Calu3 (cell line): Measurements from ENCODE around the gene NREP. TPM values are rescaled to one million over a fixed set of nuclear protein-coding genes. Genes with fewer than 3 reads are reported as not detected.

Experiments used
- BruUV-seq: library from RNA; stranded (reverse); fragments of 400-500 nt; replicated peaks from 2 replicates; lab custom pipeline; 2021; lab: Mats Ljungman, UMichigan
- CTCF ChIA-PET: fragments of 300-600 bp; sonication (Branson Sonifier 250); formaldehyde crosslinking; loops from one replicate; lab custom pipeline; 2022; ENCODE audit warnings: antibody characterized with exemption; lab: Charles Lee
- DNase-seq: peaks from one replicate; pipeline ENCODE4 v3.0.0; 2022
- H3K27ac Mint-ChIP-seq: one replicate; pipeline ENCODE4 v1.8.0; 2022; ENCODE audit warnings: mixed read lengths; ENCODE audit not compliant: unreplicated experiment
- H3K27me3 Mint-ChIP-seq: one replicate; pipeline ENCODE4 v1.8.0; 2022; ENCODE audit warnings: mixed read lengths; ENCODE audit not compliant: unreplicated experiment
- H3K36me3 Mint-ChIP-seq: one replicate; pipeline ENCODE4 v1.8.0; 2022; ENCODE audit warnings: mild to moderate bottlenecking, moderate library complexity, mixed read lengths; ENCODE audit not compliant: insufficient read depth, unreplicated experiment
- H3K4me1 Mint-ChIP-seq: one replicate; pipeline ENCODE4 v1.8.0; 2022; ENCODE audit warnings: mild to moderate bottlenecking, low read depth, mixed read lengths; ENCODE audit not compliant: unreplicated experiment
- H3K4me3 Mint-ChIP-seq: one replicate; pipeline ENCODE4 v1.8.0; 2022; ENCODE audit warnings: mild to moderate bottlenecking, low read depth, moderate library complexity, mixed read lengths; ENCODE audit not compliant: unreplicated experiment
- H3K9me3 Mint-ChIP-seq: one replicate; pipeline ENCODE4 v1.8.0; 2022; ENCODE audit warnings: low read depth, mixed read lengths; ENCODE audit not compliant: unreplicated experiment
- intact Hi-C: fragments of 100-400 bp; cut with micrococcal nuclease; formaldehyde crosslinking; loops from one replicate; pipeline ENCODE4 v1.10.0; 2022; ENCODE audit not compliant: unreplicated experiment
- total RNA-seq: library from RNA; stranded (reverse); gene quantifications from 2 replicates; pipeline ENCODE4 v1.2.3, GENCODE V29; 2022
- TF ChIP-seq, protein P1 (sequence below): fragments of 200-600 bp; IDR thresholded peaks from one replicate; pipeline ENCODE4 v1.8.0; 2022; ENCODE audit warnings: antibody characterized with exemption; ENCODE audit not compliant: unreplicated experiment

Gene NREP
- total RNA-seq, 1 experiment from 2014 or later = 24.6 TPM

DNA sequence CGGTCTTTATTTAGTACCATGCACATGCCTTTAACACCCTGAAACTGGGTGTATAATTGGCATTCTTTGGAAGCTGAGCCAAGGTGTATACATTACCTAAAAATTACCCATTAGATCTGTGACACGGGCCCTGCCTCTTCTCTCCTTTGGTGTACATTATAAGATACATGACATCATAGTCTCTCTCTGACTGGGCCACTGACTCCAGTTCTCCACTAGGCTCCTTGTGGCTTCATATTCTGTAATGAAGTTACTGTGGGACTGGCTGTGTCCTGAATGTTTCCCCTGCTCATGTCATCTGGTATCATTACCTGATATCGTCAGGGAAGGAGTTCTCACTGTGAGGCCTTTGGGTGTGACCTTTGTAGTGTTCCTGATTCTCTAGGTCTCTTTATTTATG lies 65.5 kb downstream of the NREP start:
- Mint-ChIP-seq H3K36me3 (no peaks in the 10 kb centered on the region), H3K4me1 (no peaks in the 10 kb centered on the region), H3K9me3 (no peaks in the 10 kb centered on the region), H3K27me3 (no peaks in the 10 kb centered on the region), H3K4me3 (no peak overlapping the region), H3K27ac (no peak overlapping the region)
- CTCF ChIA-PET = interaction anchor here (0.7 kb wide), 1 partner anchor 223 kb away, joined by 3 read pairs; no protein-coding TSS in a partner anchor
- TF ChIP-seq, protein P1, sequence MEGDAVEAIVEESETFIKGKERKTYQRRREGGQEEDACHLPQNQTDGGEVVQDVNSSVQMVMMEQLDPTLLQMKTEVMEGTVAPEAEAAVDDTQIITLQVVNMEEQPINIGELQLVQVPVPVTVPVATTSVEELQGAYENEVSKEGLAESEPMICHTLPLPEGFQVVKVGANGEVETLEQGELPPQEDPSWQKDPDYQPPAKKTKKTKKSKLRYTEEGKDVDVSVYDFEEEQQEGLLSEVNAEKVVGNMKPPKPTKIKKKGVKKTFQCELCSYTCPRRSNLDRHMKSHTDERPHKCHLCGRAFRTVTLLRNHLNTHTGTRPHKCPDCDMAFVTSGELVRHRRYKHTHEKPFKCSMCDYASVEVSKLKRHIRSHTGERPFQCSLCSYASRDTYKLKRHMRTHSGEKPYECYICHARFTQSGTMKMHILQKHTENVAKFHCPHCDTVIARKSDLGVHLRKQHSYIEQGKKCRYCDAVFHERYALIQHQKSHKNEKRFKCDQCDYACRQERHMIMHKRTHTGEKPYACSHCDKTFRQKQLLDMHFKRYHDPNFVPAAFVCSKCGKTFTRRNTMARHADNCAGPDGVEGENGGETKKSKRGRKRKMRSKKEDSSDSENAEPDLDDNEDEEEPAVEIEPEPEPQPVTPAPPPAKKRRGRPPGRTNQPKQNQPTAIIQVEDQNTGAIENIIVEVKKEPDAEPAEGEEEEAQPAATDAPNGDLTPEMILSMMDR = no peak
- DNase-seq = no peak
- intact Hi-C loops = no loop called here
- BruUV-seq = no TSS peak

DNA sequence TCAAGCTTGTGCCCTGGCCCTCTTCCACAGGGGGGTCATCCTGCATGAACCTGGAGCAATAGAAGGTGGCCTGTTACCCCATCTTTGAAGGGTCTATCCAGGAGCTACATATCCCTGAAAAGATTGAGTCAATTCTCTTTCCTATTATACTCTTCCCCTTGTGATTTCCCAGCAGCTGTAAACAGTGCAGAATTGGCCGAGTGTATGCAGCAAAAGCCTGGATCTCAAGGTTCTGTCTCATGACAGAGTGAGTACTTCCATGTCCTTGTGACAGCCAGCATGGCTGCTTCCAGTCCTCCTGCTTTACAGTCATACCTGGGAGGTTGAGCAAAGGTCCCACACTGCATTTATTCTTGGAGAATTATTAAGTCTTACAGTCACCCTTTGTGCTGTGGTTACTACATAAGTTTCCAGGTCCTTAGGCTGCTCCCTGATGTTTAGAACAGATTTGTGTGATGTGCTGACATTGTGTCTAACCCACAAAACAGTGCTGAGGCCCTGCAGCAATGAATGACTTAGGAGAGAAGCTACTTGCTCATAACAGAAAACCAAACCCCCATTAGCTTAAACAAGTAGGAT lies 67.5 kb downstream of the NREP start:
- Mint-ChIP-seq H3K27me3 (no peaks in the 10 kb centered on the region), H3K4me3 (no peak overlapping the region), H3K36me3 (no peaks in the 10 kb centered on the region), H3K4me1 (no peaks in the 10 kb centered on the region), H3K9me3 (no peaks in the 10 kb centered on the region), H3K27ac (no peak overlapping the region)
- DNase-seq = no peak
- TF ChIP-seq, protein P1 = no peak
- intact Hi-C loops = loop anchor here (10.0 kb wide), 2 partner anchors 85 to 145 kb away; no protein-coding TSS in a partner anchor
- BruUV-seq = no TSS peak
- CTCF ChIA-PET = no interaction called here

DNA sequence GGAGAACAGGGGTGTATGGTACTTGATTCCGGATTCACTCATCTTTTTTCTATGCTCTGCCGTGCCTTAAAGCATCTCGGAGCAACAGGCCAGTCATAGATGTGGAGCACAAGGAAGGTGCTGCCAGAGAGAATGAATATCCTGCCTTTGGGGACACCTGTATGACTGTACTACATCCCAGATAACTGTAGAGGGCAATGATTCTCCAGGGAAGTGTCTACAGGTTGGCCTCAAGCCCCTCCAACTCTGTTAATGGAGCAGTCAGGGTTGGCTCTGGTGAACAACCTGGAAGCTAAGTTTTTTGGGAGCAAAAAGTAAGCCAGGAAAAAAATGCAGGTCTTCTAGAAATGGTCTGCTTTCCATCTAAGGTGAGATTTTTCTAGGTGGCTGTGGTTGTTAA lies 71.0 kb downstream of the NREP start:
- no TSS peak for BruUV-seq
- TF ChIP-seq, protein P1 = peak; percentile 39
- Mint-ChIP-seq H3K27me3 (no peaks in the 10 kb centered on the region), H3K4me1 (peaks cover 10% of the 10 kb centered on the region), H3K36me3 (peaks cover 3% of the 10 kb centered on the region), H3K4me3 (no peak overlapping the region), H3K9me3 (no peaks in the 10 kb centered on the region), H3K27ac (no peak overlapping the region)
- DNase-seq = no peak
- intact Hi-C loops = loop anchor here (1.0 to 10.0 kb wide), 4 partner anchors 89 to 461 kb away; no protein-coding TSS in a partner anchor
- CTCF ChIA-PET = no interaction called here

DNA sequence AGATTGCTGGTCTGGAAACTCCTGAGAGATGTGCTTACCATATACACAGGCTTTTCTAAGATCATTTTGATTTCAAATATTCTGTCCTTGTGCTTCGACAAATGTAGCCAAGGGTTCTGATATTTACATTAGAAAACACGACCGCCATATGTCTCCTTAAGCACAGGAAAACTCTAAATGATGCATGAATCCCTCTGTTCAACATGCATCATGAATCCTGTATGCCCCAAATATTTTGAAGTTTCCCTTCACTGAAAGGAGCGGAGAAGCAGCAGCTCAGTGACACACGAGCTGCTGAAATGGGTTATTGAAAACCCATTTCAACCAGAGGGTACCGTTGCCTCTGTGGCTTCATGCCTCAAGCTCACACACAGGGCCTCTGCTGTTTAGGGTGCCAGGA lies 74.4 kb downstream of the NREP start:
- no TSS peak for BruUV-seq
- TF ChIP-seq, protein P1 = no peak
- no peak overlapping the region for H3K27ac Mint-ChIP-seq
- H3K36me3 Mint-ChIP-seq = peaks cover 6% of the 10 kb centered on the region
- CTCF ChIA-PET = interaction anchor here (0.6 kb wide), 1 partner anchor 132 kb away, joined by 9 read pairs; no protein-coding TSS in a partner anchor
- intact Hi-C loops = loop anchor here (5.0 to 10.0 kb wide), 3 partner anchors 92 to 152 kb away; no protein-coding TSS in a partner anchor
- no peaks in the 10 kb centered on the region for H3K27me3 Mint-ChIP-seq
- no peak for DNase-seq
- no peak overlapping the region for H3K4me3 Mint-ChIP-seq
- peaks cover 21% of the 10 kb centered on the region for H3K4me1 Mint-ChIP-seq
- no peaks in the 10 kb centered on the region for H3K9me3 Mint-ChIP-seq
